Astrocyte (in vitro differentiated cells and primary cell): ENCODE measurements around the gene FLNC. TPM values are rescaled to one million over a fixed set of nuclear protein-coding genes. Genes with fewer than 3 reads are reported as not detected.
A peak's percentile ranks its signal among the peaks of the same experiment; 100 is the strongest.

Experiments used
- DNase-seq: peaks from one replicate; pipeline ENCODE4 v3.0.0-alpha.2; 2010; ENCODE audit warnings: low read depth
- FAIRE-seq: peaks from 2 replicates; lab custom pipeline; 2011; peaks lifted over from hg19 to GRCh38; lab: Jason Lieb, UNC
- H2AFZ ChIP-seq: 2 replicates; pipeline ENCODE4 v1.6.0; 2012; ENCODE audit warnings: low read depth, low read length, inconsistent platforms
- H3K27ac ChIP-seq: 2 replicates; pipeline ENCODE4 v1.5.1; 2011; ENCODE audit warnings: low read depth, low read length, inconsistent platforms
- H3K27me3 ChIP-seq: 2 replicates; pipeline ENCODE4 v1.6.0; 2011; ENCODE audit warnings: low read length, inconsistent platforms; ENCODE audit not compliant: insufficient read depth
- H3K36me3 ChIP-seq: 2 replicates; pipeline ENCODE4 v1.5.1; 2011; ENCODE audit warnings: low read length, inconsistent platforms; ENCODE audit not compliant: insufficient read depth
- H3K4me1 ChIP-seq: 2 replicates; pipeline ENCODE4 v1.5.1; 2011; ENCODE audit warnings: low read length, inconsistent platforms; ENCODE audit not compliant: insufficient read depth
- H3K4me2 ChIP-seq: 2 replicates; pipeline ENCODE4 v1.6.0; 2012; ENCODE audit warnings: low read length, inconsistent platforms
- H3K4me3 ChIP-seq: 2 replicates; pipeline ENCODE4 v1.5.1; 2011; ENCODE audit warnings: low read depth, mild to moderate bottlenecking, low read length, inconsistent platforms; ENCODE audit not compliant: insufficient read depth
- H3K79me2 ChIP-seq: 2 replicates; pipeline ENCODE4 v1.6.0; 2012; ENCODE audit warnings: mild to moderate bottlenecking, low read length, inconsistent platforms; ENCODE audit not compliant: insufficient read depth
- H3K9ac ChIP-seq: 2 replicates; pipeline ENCODE4 v1.6.0; 2012; ENCODE audit warnings: mild to moderate bottlenecking, low read length, inconsistent platforms
- H3K9me3 ChIP-seq: 2 replicates; pipeline ENCODE4 v1.5.1; 2012; ENCODE audit warnings: low read depth, mild to moderate bottlenecking, low read length, inconsistent platforms; ENCODE audit not compliant: insufficient read depth
- H4K20me1 ChIP-seq: 2 replicates; pipeline ENCODE4 v1.6.0; 2012; ENCODE audit warnings: low read length, inconsistent platforms; ENCODE audit not compliant: insufficient read depth
- H3K27ac Mint-ChIP-seq: one replicate; pipeline ENCODE4 v1.8.0; 2021; ENCODE audit warnings: mild to moderate bottlenecking, mixed read lengths; ENCODE audit not compliant: unreplicated experiment
- H3K27me3 Mint-ChIP-seq: one replicate; pipeline ENCODE4 v1.8.0; 2021; ENCODE audit warnings: low read depth, mixed read lengths; ENCODE audit not compliant: unreplicated experiment
- H3K36me3 Mint-ChIP-seq: one replicate; pipeline ENCODE4 v1.8.0; 2021; ENCODE audit warnings: low read depth, mixed read lengths; ENCODE audit not compliant: unreplicated experiment
- H3K4me1 Mint-ChIP-seq: one replicate; pipeline ENCODE4 v1.8.0; 2021; ENCODE audit warnings: low read depth, mixed read lengths; ENCODE audit not compliant: unreplicated experiment
- H3K4me3 Mint-ChIP-seq: one replicate; pipeline ENCODE4 v1.8.0; 2021; ENCODE audit warnings: mild to moderate bottlenecking, moderate library complexity, mixed read lengths; ENCODE audit not compliant: unreplicated experiment
- H3K9me3 Mint-ChIP-seq: one replicate; pipeline ENCODE4 v1.8.0; 2021; ENCODE audit warnings: mild to moderate bottlenecking, mixed read lengths; ENCODE audit not compliant: unreplicated experiment
- CTCF ChIP-seq: IDR thresholded peaks from 2 replicates; pipeline ENCODE4 v1.5.1; 2011; ENCODE audit warnings: low read depth, mild to moderate bottlenecking, inconsistent platforms, low read length, moderate library complexity; ENCODE audit not compliant: insufficient read depth
- EZH2 ChIP-seq: IDR thresholded peaks from 2 replicates; pipeline ENCODE4 v1.6.1; 2012; ENCODE audit warnings: mild to moderate bottlenecking, low read length, inconsistent platforms; ENCODE audit not compliant: insufficient read depth
- total RNA-seq: library from RNA; stranded (reverse); gene quantifications from 2 replicates; pipeline ENCODE4 v1.2.1, GENCODE V29; 2021

FLNC gene
- total RNA-seq, 1 donor from 2014 or later, result 364 TPM

GRCh38 chr7:128865303-128865702 lies 35.1 kb downstream of the FLNC start:
- TF ChIP-seq CTCF (no peak), EZH2 (no peak)
- Mint-ChIP-seq H3K27ac (peak overlapping the region; percentile 77), H3K4me3 (no peak overlapping the region), H3K4me1 (peaks cover 22% of the 10 kb centered on the region), H3K36me3 (peaks cover 16% of the 10 kb centered on the region), H3K27me3 (peaks cover 9% of the 10 kb centered on the region), H3K9me3 (no peaks in the 10 kb centered on the region)
- H4K20me1 ChIP-seq, result peaks cover 61% of the 10 kb centered on the region
- no peak overlapping the region for H3K27ac ChIP-seq
- H3K9ac ChIP-seq, result no peak overlapping the region
- peaks cover 16% of the 10 kb centered on the region for H3K4me1 ChIP-seq
- peaks cover 22% of the 10 kb centered on the region for H3K79me2 ChIP-seq
- H3K9me3 ChIP-seq, result no peaks in the 10 kb centered on the region
- peaks cover 3% of the 10 kb centered on the region for H3K27me3 ChIP-seq
- no peak overlapping the region for H3K4me3 ChIP-seq
- no peak for FAIRE-seq
- no peaks in the 10 kb centered on the region for H3K36me3 ChIP-seq
- H3K4me2 ChIP-seq, result no peak overlapping the region
- H2AFZ ChIP-seq, result no peak overlapping the region
- DNase-seq, result no peak

GRCh38 chr7:128865996-128866877 lies 36.0 kb downstream of the FLNC start:
- peaks cover 3% of the 10 kb centered on the region for H3K27me3 ChIP-seq
- FAIRE-seq, result no peak
- peaks cover 20% of the 10 kb centered on the region for H3K4me1 Mint-ChIP-seq

GRCh38 chr7:128867241-128867640 lies 37.0 kb downstream of the FLNC start:
- H3K36me3 Mint-ChIP-seq, result peaks cover 17% of the 10 kb centered on the region
- no peak overlapping the region for H2AFZ ChIP-seq
- no peak for FAIRE-seq
- H3K36me3 ChIP-seq, result no peaks in the 10 kb centered on the region
- H3K27ac ChIP-seq, result no peak overlapping the region
- peaks cover 13% of the 10 kb centered on the region for H3K4me1 ChIP-seq
- no peak for DNase-seq
- no peak overlapping the region for H3K4me2 ChIP-seq
- no peak overlapping the region for H3K4me3 ChIP-seq
- peaks cover 68% of the 10 kb centered on the region for H4K20me1 ChIP-seq
- peaks cover 19% of the 10 kb centered on the region for H3K4me1 Mint-ChIP-seq
- H3K27me3 ChIP-seq, result peaks cover 3% of the 10 kb centered on the region
- H3K79me2 ChIP-seq, result peaks cover 22% of the 10 kb centered on the region
- no peak overlapping the region for H3K9ac ChIP-seq
- no peaks in the 10 kb centered on the region for H3K9me3 Mint-ChIP-seq
- no peak overlapping the region for H3K4me3 Mint-ChIP-seq
- H3K27me3 Mint-ChIP-seq, result peaks cover 27% of the 10 kb centered on the region
- no peaks in the 10 kb centered on the region for H3K9me3 ChIP-seq
- no peak overlapping the region for H3K27ac Mint-ChIP-seq
- TF ChIP-seq CTCF (no peak), EZH2 (no peak)

More at GRCh38 chr7:128865996-128866877, 36.0 kb downstream of the FLNC start:
- H3K36me3 Mint-ChIP-seq, result peaks cover 17% of the 10 kb centered on the region
- DNase-seq, result no peak
- peaks cover 17% of the 10 kb centered on the region for H3K27me3 Mint-ChIP-seq
- peaks cover 16% of the 10 kb centered on the region for H3K4me1 ChIP-seq
- no peaks in the 10 kb centered on the region for H3K9me3 ChIP-seq
- H2AFZ ChIP-seq, result no peak overlapping the region
- no peaks in the 10 kb centered on the region for H3K36me3 ChIP-seq
- no peak for TF ChIP-seq EZH2
- no peak overlapping the region for H3K4me3 ChIP-seq
- no peak overlapping the region for H3K9ac ChIP-seq
- peaks cover 22% of the 10 kb centered on the region for H3K79me2 ChIP-seq
- H3K27ac Mint-ChIP-seq, result no peak overlapping the region
- no peaks in the 10 kb centered on the region for H3K9me3 Mint-ChIP-seq
- peaks cover 68% of the 10 kb centered on the region for H4K20me1 ChIP-seq
- no peak overlapping the region for H3K4me2 ChIP-seq
- no peak overlapping the region for H3K27ac ChIP-seq
- no peak overlapping the region for H3K4me3 Mint-ChIP-seq
